GM12872 (cell line): Measurements from ENCODE around the gene HSPB8.

Source experiments
- TF ChIP-seq, protein P1 (sequence below): IDR thresholded peaks from 3 replicates; pipeline ENCODE4 v1.5.1; 2011; ENCODE audit warnings: low read depth, mild to moderate bottlenecking, low read length, moderate library complexity; ENCODE audit not compliant: insufficient read depth

Gene HSPB8

DNA sequence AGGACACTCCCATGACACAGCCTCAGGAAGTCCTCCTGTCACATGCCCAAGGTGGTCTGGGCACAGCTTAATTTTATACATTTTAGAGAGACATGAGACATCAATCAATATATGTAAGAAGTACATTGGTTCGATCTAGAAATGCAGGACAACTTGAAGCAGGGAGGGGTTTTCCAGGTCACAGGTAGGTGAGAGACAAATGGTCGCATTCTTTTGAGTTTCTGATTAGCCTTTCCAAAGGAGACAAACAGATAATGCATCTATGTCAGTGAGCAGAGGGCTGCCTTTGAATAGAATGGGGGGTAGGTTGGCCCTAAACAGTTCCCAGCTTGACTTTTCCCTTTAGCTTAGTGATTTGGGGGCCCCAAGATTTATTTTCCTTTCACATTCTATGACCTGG is 2.5 kb downstream of the HSPB8 start:
- TF ChIP-seq, protein P1, sequence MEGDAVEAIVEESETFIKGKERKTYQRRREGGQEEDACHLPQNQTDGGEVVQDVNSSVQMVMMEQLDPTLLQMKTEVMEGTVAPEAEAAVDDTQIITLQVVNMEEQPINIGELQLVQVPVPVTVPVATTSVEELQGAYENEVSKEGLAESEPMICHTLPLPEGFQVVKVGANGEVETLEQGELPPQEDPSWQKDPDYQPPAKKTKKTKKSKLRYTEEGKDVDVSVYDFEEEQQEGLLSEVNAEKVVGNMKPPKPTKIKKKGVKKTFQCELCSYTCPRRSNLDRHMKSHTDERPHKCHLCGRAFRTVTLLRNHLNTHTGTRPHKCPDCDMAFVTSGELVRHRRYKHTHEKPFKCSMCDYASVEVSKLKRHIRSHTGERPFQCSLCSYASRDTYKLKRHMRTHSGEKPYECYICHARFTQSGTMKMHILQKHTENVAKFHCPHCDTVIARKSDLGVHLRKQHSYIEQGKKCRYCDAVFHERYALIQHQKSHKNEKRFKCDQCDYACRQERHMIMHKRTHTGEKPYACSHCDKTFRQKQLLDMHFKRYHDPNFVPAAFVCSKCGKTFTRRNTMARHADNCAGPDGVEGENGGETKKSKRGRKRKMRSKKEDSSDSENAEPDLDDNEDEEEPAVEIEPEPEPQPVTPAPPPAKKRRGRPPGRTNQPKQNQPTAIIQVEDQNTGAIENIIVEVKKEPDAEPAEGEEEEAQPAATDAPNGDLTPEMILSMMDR = no peak

- TF ChIP-seq, protein P1 = no peak
Observed at GRCh38 chr12:119181944-119182343, 3.2 kb downstream of the HSPB8 start.

DNA sequence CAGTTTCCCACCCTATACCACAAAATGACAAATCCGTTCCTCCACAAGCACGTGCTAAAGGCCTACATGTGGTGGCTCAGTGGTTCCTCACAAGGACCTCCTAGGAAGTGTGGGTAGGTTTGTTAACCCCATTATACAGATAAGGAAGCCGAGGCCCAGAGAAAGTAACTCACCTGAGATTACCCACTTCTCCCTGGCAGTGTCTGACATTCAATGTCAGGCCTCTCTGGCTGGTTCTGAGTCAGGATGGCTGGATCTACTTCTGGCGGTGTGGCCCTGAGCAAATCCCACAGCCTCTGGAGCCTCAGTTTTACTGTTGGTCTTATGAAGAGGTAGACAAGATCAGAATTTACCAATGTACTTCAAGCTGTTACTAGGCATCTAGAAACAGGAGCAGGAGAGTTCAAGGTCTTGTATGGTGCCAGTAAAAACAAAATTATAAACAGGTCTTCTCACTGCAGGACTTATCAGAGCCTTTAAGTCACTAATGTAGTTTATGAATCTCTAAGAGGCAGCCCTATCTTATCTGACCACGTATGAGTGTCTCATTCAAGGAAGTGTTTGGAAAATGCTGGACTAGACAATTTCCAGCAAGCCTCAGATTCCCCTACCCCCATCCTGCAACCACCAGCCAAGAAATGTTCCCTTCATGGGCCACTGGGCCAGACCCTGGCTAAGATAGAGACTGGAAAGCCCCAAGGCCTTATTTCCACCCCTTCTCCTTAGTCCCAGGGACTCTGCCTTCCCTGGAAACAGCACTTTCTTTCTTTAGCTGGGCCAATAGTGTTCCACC is 4.2 kb downstream of the HSPB8 start:
- TF ChIP-seq, protein P1 = no peak

GRCh38 chr12:119183942-119184695 is 5.4 kb downstream of the HSPB8 start:
- TF ChIP-seq, protein P1 = no peak

DNA sequence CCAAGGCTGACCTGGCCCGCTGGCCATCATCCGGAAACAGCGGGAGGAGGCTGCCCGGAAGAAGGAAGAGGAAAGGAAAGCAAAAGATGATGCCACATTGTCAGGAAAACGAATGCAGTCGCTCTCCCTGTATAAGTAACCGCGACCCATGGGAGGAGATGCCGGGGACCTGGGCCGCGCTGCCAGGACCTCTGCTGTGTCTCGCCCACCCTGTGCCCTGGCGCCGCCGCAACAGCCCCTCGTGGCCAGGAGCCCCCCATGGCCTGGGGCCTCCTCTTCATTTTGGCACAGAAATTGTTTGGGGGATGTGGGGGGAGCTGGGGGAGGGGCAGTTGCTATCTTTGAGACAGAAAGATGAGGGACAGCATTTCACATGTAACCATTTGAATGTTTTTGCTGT is 16.5 kb downstream of the HSPB8 start:
- TF ChIP-seq, protein P1 = no peak

- TF ChIP-seq, protein P1 = no peak
Observed at GRCh38 chr12:119198440-119198839, 19.7 kb downstream of the HSPB8 start.

- TF ChIP-seq, protein P1 = no peak
Observed at GRCh38 chr12:119200601-119201000, 21.9 kb downstream of the HSPB8 start.
